COR-L47 (cell line): ENCODE data around the gene MAP10.
"Not testable (repeated sequence)": the region's sequence is repeated elsewhere in the genome, so short reads cannot be mapped to it uniquely, and the experiment has no call there.

ENCODE experiments used
- DNase-seq: peaks from one replicate; lab custom pipeline; 2025; lab: John Stamatoyannopoulos, UW

Gene MAP10

DNA sequence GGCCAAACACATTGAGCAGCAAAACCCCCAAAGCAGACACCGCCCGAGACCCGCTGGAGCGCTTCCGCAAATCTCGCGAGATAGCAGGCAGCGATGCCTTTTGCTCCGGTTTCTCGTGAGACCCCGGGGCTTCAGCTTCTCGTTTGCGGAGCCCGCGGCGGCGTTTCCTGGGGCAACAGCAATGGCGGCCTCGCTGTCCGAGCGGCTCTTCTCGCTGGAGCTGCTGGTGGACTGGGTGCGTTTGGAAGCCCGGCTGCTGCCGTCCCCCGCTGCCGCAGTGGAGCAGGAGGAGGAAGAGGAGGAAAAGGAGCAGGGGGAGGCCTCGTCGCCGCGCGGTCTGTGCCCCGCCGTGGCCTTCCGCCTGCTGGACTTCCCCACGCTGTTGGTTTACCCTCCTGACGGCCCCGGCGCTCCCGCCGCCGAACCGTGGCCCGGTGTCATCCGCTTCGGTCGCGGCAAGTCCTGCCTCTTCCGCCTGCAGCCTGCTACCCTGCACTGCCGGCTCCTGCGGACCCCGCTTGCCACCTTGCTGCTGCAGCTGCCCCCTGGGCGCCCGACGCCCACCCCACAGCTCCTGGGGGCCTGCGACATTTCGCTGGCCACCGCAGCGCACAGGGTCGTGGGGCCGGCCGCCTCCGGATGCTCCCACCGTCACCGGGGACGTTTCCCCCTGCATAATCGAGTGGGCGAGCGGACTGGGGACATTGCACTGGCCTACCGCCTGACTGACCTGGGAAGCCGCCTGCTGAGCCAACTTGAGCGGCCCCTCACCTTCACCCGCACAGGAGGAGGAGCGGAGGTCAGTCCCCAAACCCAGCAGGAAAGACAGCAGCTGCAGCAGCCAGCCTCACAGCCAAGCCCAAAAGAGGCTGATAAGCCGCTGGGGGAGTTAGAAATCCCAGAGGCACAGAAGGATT is at the start of gene MAP10:
MAP10 (plus strand) TSS at position 148 of the 917 bp plus-strand sequence; CDS start at position 182, 34 bp downstream.
- peak; percentile 73 for DNase-seq

DNA sequence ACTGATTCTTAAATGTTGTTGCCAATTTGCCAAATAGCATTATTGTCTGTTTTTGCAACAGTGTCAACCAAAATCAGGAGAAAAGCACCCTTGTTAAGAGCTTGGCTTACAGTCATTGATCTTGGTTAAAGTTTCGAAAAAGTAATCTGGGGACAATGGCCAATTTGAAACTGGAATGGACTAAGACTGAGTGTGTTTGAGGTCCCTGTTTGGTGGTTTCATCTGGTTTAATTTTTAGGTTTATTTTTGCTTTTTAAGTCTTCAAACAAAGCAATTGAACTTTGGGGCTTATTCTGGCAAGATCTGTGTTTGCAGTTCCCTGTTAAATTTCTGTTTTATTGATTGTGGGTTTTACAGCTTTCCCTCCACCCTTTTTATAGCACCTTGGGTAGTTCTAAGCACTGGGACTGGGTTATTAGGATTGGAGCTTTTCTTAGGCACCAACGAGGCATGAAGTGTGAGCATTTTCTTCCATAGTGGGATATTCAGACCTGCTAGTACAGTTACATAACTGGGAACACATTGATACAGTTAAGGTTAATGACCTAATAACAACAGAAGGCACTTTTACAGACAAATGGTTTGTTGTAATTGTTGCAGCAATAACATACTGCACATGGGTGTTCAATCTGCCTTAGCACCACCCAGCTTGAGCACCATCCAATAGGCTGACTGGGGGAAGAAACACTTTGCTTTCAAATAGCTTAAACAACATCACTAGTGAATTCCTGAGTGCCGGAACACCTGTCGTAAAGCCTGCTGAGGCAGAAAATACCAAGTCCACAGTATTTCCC is 40.6 kb upstream of the MAP10 start:
- no peak for DNase-seq

DNA sequence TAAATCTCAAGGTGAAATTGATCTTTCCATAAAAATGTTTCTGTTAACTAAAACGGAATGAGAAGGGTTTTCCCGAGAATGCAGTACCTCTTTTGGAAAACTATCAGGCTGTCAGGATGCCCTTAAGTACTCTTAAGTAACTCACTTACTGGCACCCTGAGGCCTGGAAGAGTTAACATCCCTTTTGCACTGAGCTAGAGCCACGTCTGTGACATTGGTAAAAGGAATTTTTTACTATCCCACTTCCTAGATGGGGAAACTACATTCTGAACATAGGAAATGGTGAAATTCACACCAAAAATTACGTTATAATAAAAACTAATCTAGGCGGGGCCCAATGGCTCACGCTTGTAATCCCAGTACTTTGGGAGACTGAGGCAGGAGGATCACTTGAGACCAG is 39.7 kb upstream of the MAP10 start:
- no peak for DNase-seq

DNA sequence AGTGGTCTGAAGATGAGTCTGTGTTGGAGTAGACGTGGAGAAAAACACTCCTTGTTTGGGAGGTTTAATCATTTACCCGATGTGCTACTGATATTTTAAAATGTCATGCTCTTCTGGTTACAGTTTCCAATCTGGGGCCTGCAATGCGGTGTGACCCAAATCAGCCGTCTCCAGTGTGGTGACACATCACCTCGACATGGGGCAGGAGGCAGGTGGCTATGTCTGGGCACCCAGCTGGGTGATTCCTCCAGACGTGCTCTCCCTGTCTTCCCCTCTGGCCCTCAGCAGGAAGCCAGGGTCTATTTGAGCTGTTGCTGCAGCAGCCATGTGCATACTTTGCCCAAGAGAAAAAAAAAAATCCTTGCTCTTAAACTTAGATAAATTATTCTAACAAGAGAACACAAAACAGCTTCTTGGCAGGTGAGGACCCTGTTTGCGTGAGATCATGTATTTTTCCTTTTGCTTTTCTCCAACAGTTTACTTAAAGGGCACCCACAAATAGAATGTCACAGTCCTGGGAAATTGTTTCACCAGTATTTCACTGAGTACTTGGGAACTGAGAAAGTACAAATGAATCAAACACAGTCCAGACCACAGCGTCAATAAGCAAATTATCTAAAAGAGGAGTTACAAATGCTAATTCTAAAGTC is 38.9 kb upstream of the MAP10 start:
- no peak for DNase-seq

- no peak for DNase-seq
Observed at GRCh38 chr1:232766904-232767303, 38.3 kb upstream of the MAP10 start.

- no peak for DNase-seq
Observed at GRCh38 chr1:232767305-232768074, 37.7 kb upstream of the MAP10 start.

- DNase-seq = no peak
Observed at GRCh38 chr1:232768793-232769192, 36.4 kb upstream of the MAP10 start.

- DNase-seq = no peak
Observed at GRCh38 chr1:232769733-232770132, 35.5 kb upstream of the MAP10 start.

DNA sequence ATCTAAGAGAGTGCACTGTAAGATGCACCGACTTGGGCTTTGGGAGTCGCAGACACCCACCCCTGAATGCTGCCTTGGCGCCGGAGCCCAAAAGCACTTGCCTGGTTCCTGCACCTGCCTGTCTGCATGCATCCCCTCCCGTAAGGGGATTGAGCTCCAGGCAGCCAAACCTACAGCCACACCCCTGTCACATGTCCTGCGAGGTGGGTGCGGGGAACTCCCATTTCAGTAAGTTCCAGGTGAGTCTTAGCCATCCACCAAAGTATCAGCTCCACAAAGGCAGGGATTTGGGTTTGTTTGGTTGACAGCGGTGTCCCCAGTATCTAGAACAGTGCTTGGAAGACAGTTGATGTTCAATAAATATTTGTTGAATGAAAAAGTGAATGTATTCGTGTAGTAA is 31.5 kb upstream of the MAP10 start:
- DNase-seq = no peak

GRCh38 chr1:232776526-232777106 is 28.6 kb upstream of the MAP10 start:
- DNase-seq = no peak

DNA sequence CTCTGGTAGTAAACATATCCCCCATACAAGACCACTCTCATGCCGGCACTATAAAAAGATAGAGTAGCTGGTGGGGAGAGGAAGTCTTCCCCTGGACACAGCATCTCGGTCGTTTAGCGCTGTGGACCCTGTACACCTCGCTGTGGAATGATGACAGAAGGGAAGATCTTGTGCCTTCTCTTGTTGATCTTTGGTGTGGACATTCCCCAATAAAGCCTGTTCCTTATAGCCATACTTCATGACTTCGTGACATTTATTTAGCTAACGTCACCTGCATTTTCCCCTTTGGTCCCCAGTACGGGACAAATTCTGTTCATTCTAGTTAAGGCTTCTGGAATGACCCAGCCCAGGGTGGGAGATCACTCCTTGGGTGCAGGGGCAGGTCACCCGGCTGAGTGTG is 24.9 kb upstream of the MAP10 start:
- no peak for DNase-seq

- DNase-seq = no peak
Observed at GRCh38 chr1:232784794-232785193, 20.4 kb upstream of the MAP10 start.

- DNase-seq = not testable (repeated sequence)
Observed at GRCh38 chr1:232785630-232786029, 19.6 kb upstream of the MAP10 start.

GRCh38 chr1:232786845-232787455 is 18.3 kb upstream of the MAP10 start:
- DNase-seq = no peak

GRCh38 chr1:232788235-232788872 is 16.9 kb upstream of the MAP10 start:
- DNase-seq = no peak

- DNase-seq = no peak
Observed at GRCh38 chr1:232789651-232790050, 15.6 kb upstream of the MAP10 start.

- DNase-seq = no peak
Observed at GRCh38 chr1:232792949-232793348, 12.3 kb upstream of the MAP10 start.

DNA sequence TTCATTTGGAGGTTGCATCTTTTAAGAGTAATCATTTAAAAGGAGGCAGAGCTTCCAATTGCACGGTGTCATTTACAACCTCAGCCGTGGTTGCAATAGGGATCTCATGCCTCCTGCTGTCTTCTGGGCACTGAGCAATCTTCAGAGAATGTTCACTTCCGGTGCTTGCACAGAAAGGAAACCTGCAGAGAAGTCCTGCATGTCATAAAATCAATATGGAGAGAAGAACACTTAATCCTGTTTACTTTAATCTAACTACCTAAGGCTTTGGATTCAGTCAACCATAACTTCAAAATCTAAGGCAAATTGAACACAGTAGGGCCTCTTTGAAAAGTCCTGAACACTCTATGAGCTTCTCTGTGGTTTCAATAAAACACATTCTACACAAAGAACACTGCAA is 11.3 kb upstream of the MAP10 start:
- DNase-seq = peak; percentile 75

- DNase-seq = no peak
Observed at GRCh38 chr1:232795497-232796053, 9.6 kb upstream of the MAP10 start.

DNA sequence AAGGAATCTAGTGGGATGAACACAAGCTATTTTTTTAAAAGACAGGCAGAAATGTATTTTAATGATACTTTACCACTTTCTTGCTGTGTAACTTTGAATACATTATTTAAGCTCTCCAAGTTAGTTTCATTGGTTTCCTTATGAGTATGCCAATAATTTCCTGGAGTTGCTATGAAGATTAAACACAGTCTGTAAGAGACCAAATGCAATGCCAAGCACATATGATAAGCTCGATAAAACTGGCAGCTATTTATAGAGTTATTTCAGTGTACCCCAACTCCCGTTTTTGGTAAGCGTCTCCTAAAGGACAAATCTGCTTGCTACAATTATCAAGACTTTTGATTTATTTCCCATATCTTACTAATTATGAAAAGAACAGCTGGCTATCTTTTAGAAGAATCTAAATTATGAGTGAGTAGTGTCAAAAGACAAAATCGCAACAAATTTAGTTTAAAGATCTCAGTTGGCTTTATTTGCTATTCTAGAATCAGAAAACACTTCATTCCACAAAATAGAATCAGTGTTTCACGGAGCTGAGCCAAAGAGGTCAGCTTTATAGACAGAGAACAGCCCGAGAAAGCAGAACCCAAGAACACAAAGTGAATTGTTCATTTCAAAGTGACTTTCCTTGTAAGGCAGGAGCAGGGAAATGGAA is 7.2 kb upstream of the MAP10 start:
- DNase-seq = no peak
